K562 (cell line): ENCODE data around the gene DYSF. TPM values are rescaled to one million over a fixed set of nuclear protein-coding genes. Genes with fewer than 3 reads are reported as not detected.

Experiments
- ATAC-seq: fragments of 200-7000 bp; cut with Tn5 transposase; 3 replicates; pipeline ENCODE4 v1.9.1; 2020; ENCODE audit warnings: moderate library complexity
- BruUV-seq: library from RNA; stranded (reverse); fragments of 400-500 nt; replicated peaks from 2 replicates; lab custom pipeline; 2021; lab: Mats Ljungman, UMichigan
- CTCF ChIA-PET: fragments of 300-600 bp; formaldehyde crosslinking; extraction: SDS; loops from one replicate; lab custom pipeline; 2021; ENCODE audit warnings: low intra/inter-chr PET ratio; lab: Yijun Ruan, JAX
- POLR2A ChIA-PET: fragments of 300-600, 350-650 bp; sonication (Branson Sonifier 250); formaldehyde crosslinking; extraction: SDS; loops from one replicate; lab custom pipeline; 2021; ENCODE audit warnings: antibody characterized with exemption, inconsistent platforms; lab: Yijun Ruan, JAX
- DNase-seq, 4 experiments: peaks; one replicate each; pipeline versions ENCODE4 v3.0.0 to v3.0.0-alpha.2; 2011 to 2018; ENCODE audit warnings: low spot score in 3 of 4, mixed read lengths in 3 of 4; ENCODE audit errors: extremely low read depth in 1 of 4
- FAIRE-seq: peaks from 2 replicates; lab custom pipeline; 2011; peaks lifted over from hg19 to GRCh38; lab: Jason Lieb, UNC
- H2AFZ ChIP-seq: 2 replicates; pipeline ENCODE4 v1.6.0; 2011; ENCODE audit warnings: low read depth, low read length, control low read depth, inconsistent platforms
- H3K27ac ChIP-seq: fragments of 200-600 bp; 3 replicates; pipeline ENCODE4 v1.8.0; 2011; ENCODE audit warnings: low read depth, mild to moderate bottlenecking, control low read depth, inconsistent platforms, low read length, moderate library complexity, mixed read lengths; ENCODE audit errors: extremely low read depth
- H3K27me3 ChIP-seq, 2 experiments: fragments of 300-600 bp in 1 of 2; 2 replicates in 1 of 2; 3 replicates in 1 of 2; pipeline versions ENCODE4 v1.6.0 to v1.8.0; 2011; ENCODE audit warnings: inconsistent platforms in 2 of 2, low read length in 2 of 2, mild to moderate bottlenecking in 1 of 2, mixed read lengths in 1 of 2, moderate library complexity in 1 of 2; ENCODE audit not compliant: control insufficient read depth in 2 of 2, insufficient read depth in 2 of 2
- H3K36me3 ChIP-seq: fragments of 300-600 bp; 3 replicates; pipeline ENCODE4 v1.8.0; 2011; ENCODE audit warnings: mild to moderate bottlenecking, low read length, inconsistent platforms; ENCODE audit not compliant: control insufficient read depth, insufficient read depth
- H3K4me1 ChIP-seq, 2 experiments: fragments of 200-600 bp in 1 of 2; replicated peaks in 1 of 2; 2 replicates in 1 of 2; 3 replicates in 1 of 2; pipeline versions ENCODE4 v1.5.1 to v1.8.0; 2011; ENCODE audit warnings: inconsistent platforms in 2 of 2, low read length in 2 of 2, mild to moderate bottlenecking in 1 of 2, mixed read lengths in 1 of 2, moderate library complexity in 1 of 2; ENCODE audit not compliant: control insufficient read depth in 2 of 2, insufficient read depth in 2 of 2
- H3K4me2 ChIP-seq: 2 replicates; pipeline ENCODE4 v1.6.1; 2011; ENCODE audit warnings: low read length, control low read depth, inconsistent platforms, mixed read lengths; ENCODE audit not compliant: insufficient read depth
- H3K4me3 ChIP-seq: fragments of 200-600 bp; sonication (generic), shearing (Covaris generic); 2 replicates; pipeline ENCODE4 v1.5.1; 2016; ENCODE audit warnings: control low read depth, inconsistent platforms
- H3K79me2 ChIP-seq: fragments of 200-600 bp; 3 replicates; pipeline ENCODE4 v1.8.0; 2011; ENCODE audit warnings: low read length, inconsistent platforms; ENCODE audit not compliant: control insufficient read depth, insufficient read depth
- H3K9ac ChIP-seq, 2 experiments: 2 replicates each; pipeline versions ENCODE4 v1.6.0 to v1.6.1; 2011; ENCODE audit warnings: low read depth in 2 of 2, low read length in 2 of 2, control low read depth in 1 of 2, inconsistent platforms in 1 of 2, mild to moderate bottlenecking in 1 of 2, mixed read lengths in 1 of 2; ENCODE audit not compliant: insufficient read depth in 1 of 2
- H3K9me1 ChIP-seq: one replicate; pipeline ENCODE4 v1.6.0; 2011; ENCODE audit warnings: inconsistent platforms, mild to moderate bottlenecking, low read length, moderate library complexity; ENCODE audit not compliant: control insufficient read depth, insufficient read depth
- H3K9me3 ChIP-seq: replicated peaks from 2 replicates; pipeline ENCODE4 v1.5.1; 2011; ENCODE audit warnings: low read depth, low read length, inconsistent platforms; ENCODE audit not compliant: control insufficient read depth, insufficient read depth
- H4K20me1 ChIP-seq: replicated peaks from 2 replicates; pipeline ENCODE4 v1.6.1; 2011; ENCODE audit warnings: low read length, inconsistent platforms, mixed read lengths; ENCODE audit not compliant: control insufficient read depth, insufficient read depth
- DIDO1 ChIP-seq: fragments of 450-650 bp; IDR thresholded peaks from 2 replicates; pipeline ENCODE4 v1.6.1; 2016; ENCODE audit warnings: low read depth, missing biosample characterization, missing genetic modification characterization
- E2F5 ChIP-seq: sonication (generic); formaldehyde crosslinking; IDR thresholded peaks from 2 replicates; pipeline ENCODE4 v1.8.0; 2022; ENCODE audit warnings: mild to moderate bottlenecking, missing genetic modification reagents
- GATAD2A ChIP-seq: fragments of 450-650 bp; IDR thresholded peaks from 2 replicates; pipeline ENCODE4 v1.6.1; 2017
- MITF ChIP-seq: IDR thresholded peaks from 2 replicates; pipeline ENCODE4 v1.6.1; 2014; ENCODE audit warnings: antibody characterized with exemption
- PKNOX1 ChIP-seq: fragments of 450-650 bp; IDR thresholded peaks from 2 replicates; pipeline ENCODE4 v1.6.1; 2016
- RBM22 ChIP-seq: fragments of 200-400 bp; formaldehyde crosslinking; IDR thresholded peaks from 2 replicates; pipeline ENCODE4 v1.6.1; 2018; ENCODE audit warnings: low read length, low read depth; ENCODE audit not compliant: poor library complexity, severe bottlenecking
- U2AF2 ChIP-seq: fragments of 200-400 bp; formaldehyde crosslinking; optimal IDR thresholded peaks from 2 replicates; pipeline ENCODE3; 2017; ENCODE audit warnings: low read depth, mild to moderate bottlenecking, low read length
- UBTF ChIP-seq, 2 experiments: IDR thresholded peaks; 2 replicates each; pipeline ENCODE4 v1.6.1; 2012; ENCODE audit warnings: improper control_type of control experiment in 2 of 2, low read depth in 2 of 2, low read length in 2 of 2, borderline replicate concordance in 1 of 2
- ZNF449 ChIP-seq: fragments of 250-450 bp; sonication (Bioruptor Pico); IDR thresholded peaks from 2 replicates; pipeline ENCODE4 v1.8.0; 2022; ENCODE audit warnings: moderate library complexity, mild to moderate bottlenecking, inconsistent platforms
- ZNF668 ChIP-seq: fragments of 250-450 bp; sonication (Bioruptor Pico); IDR thresholded peaks from 2 replicates; pipeline ENCODE4 v1.8.0; 2022; ENCODE audit warnings: mild to moderate bottlenecking, inconsistent platforms
- ZNF785 ChIP-seq: fragments of 250-450 bp; sonication (Bioruptor Pico); IDR thresholded peaks from 2 replicates; pipeline ENCODE4 v1.4.0; 2020; ENCODE audit warnings: mild to moderate bottlenecking
- WGBS: fragments of 100-300 bp; shearing (Covaris generic); methylation state at CpG from one replicate; pipeline ENCODE4 v1.1.6; 2016; ENCODE audit warnings: low coverage, mixed read lengths; ENCODE audit not compliant: insufficient coverage; ENCODE audit errors: missing lambda C conversion rate; 5-methylcytosine and 5-hydroxymethylcytosine counted together
- in situ Hi-C: fragments of 300-500 bp; cut with MboI; formaldehyde crosslinking; loops from 4 replicates; pipeline ENCODE4 v1.15.0; 2018; ENCODE audit warnings: inconsistent platforms, mixed read lengths
- intact Hi-C: fragments of 100-400 bp; cut with micrococcal nuclease; formaldehyde crosslinking; loops from 2 replicates; pipeline ENCODE4 v1.14.2; 2022
- polyA plus RNA-seq, 8 experiments: library from polyadenylated mRNA; depleted of rRNA in 4 of 8; stranded (reverse) in 5 of 8; unstranded in 3 of 8; fragments of >200 nt; fragmentation: Nextera tagmentation in 2 of 8; fragmentation: Illumina TruSeq in 1 of 8; extraction: Ambion mirVana in 2 of 8; extraction: Trizol in 1 of 8; gene quantifications; 2 replicates each; pipeline versions ENCODE4 v1.2.1 to v1.2.3, GENCODE V29; 2011 to 2014; ENCODE audit warnings: inconsistent platforms in 1 of 8, missing spikeins in 1 of 8
- total RNA-seq, 7 experiments: library from RNA; depleted of rRNA in 6 of 7; stranded (reverse); fragments of >200 nt in 6 of 7; fragmentation: Illumina TruSeq in 2 of 7; extraction: Trizol in 2 of 7; gene quantifications; 2 replicates each; pipeline versions ENCODE4 v1.2.1 to v1.2.3, GENCODE V29; 2011 to 2021; ENCODE audit warnings: low replicate concordance in 1 of 7

The DYSF gene
- total and polyA plus RNA-seq, 9 of the 15 experiments (the other 6 are each of a cell fraction or from before 2014, with no cell fraction given), result 0.01 to 0.80 (median 0.29) TPM

GRCh38 chr2:71426721-71427120, 26.6 kb upstream of the DYSF start (continued):
- TF ChIP-seq E2F5 (CRISPR knock-in tag) (no peak), ZNF785 (CRISPR knock-in tag) (no peak), ZNF668 (CRISPR knock-in tag) (no peak)
- TF ChIP-seq, all 486 proteins: peak for 0

GRCh38 chr2:71428472-71429383, 24.6 kb upstream of the DYSF start:
- ChIA-PET POLR2A (no interaction called here), CTCF (no interaction called here)
- ATAC-seq, result no peak
- Histone ChIP-seq H3K9me3 (no peaks in the 10 kb centered on the region), H3K4me1 (no peaks in the 10 kb centered on the region), H3K4me2 (no peak overlapping the region), H3K27me3 (no peaks in the 10 kb centered on the region), H3K36me3 (peaks cover 86% of the 10 kb centered on the region), H3K9me1 (no peaks in the 10 kb centered on the region), H2AFZ (no peak overlapping the region), H3K9ac (no peak overlapping the region), H3K79me2 (no peaks in the 10 kb centered on the region), H4K20me1 (no peaks in the 10 kb centered on the region), H3K4me3 (no peak overlapping the region), H3K27ac (no peak overlapping the region)
- no TSS peak for BruUV-seq
- TF ChIP-seq U2AF2 (no peak), ZNF449 (CRISPR knock-in tag) (no peak), PKNOX1 (no peak), UBTF (IDR thresholded peaks at IDR 0.05; ENCODE audit: borderline replicate concordance in 1 of 2, low read depth in 2 of 2, low read length in 2 of 2) (no peak), GATAD2A (no peak), DIDO1 (tag) (no peak), MITF (no peak), RBM22 (peak; percentile 43)
- in situ Hi-C loops, result no loop called here
- intact Hi-C loops, result no loop called here
- 95% methylated on average over 3 of the region's 3 CpGs for WGBS
- no peak for FAIRE-seq
- DNase-seq, result no peak
